Loucy (cell line): Measurements from ENCODE around the gene FURIN.

Experiments
- H2AFZ ChIP-seq: fragments of 200-600 bp; sonication (generic); 2 replicates; pipeline ENCODE4 v1.6.0; 2016; ENCODE audit warnings: antibody characterized with exemption, mild to moderate bottlenecking, low read length, moderate library complexity
- H3F3A ChIP-seq: fragments of 200-600 bp; 2 replicates; pipeline ENCODE4 v1.6.0; 2016; ENCODE audit warnings: antibody characterized with exemption, low read depth, mild to moderate bottlenecking
- H3K27me3 ChIP-seq: fragments of 200-600 bp; sonication (generic); 2 replicates; pipeline ENCODE4 v1.6.1; 2014; ENCODE audit warnings: low read length, mild to moderate bottlenecking; ENCODE audit not compliant: insufficient read depth, poor library complexity, severe bottlenecking
- H3K36me3 ChIP-seq: fragments of 200-600 bp; sonication (generic); 2 replicates; pipeline ENCODE4 v1.6.1; 2016; ENCODE audit warnings: low read length; ENCODE audit not compliant: insufficient read depth
- H3K4me1 ChIP-seq: fragments of 200-600 bp; sonication (generic); 2 replicates; pipeline ENCODE4 v1.5.1; 2014; ENCODE audit warnings: low read length, mild to moderate bottlenecking; ENCODE audit not compliant: insufficient read depth, poor library complexity, severe bottlenecking
- H3K4me2 ChIP-seq: fragments of 200-600 bp; sonication (generic); 2 replicates; pipeline ENCODE4 v1.6.0; 2014; ENCODE audit warnings: antibody characterized with exemption, low read length, low read depth, mild to moderate bottlenecking; ENCODE audit not compliant: poor library complexity, severe bottlenecking
- H3K4me3 ChIP-seq: fragments of 200-600 bp; sonication (generic); 2 replicates; pipeline ENCODE4 v1.5.1; 2014; ENCODE audit warnings: low read length, mild to moderate bottlenecking, mixed read lengths; ENCODE audit not compliant: poor library complexity, severe bottlenecking
- H3K79me2 ChIP-seq: fragments of 200-600 bp; sonication (generic); 2 replicates; pipeline ENCODE4 v1.6.1; 2014; ENCODE audit warnings: low read length; ENCODE audit not compliant: insufficient read depth
- H3K9ac ChIP-seq: fragments of 200-600 bp; sonication (generic); 2 replicates; pipeline ENCODE4 v1.6.0; 2014; ENCODE audit warnings: mild to moderate bottlenecking, low read depth, low read length, moderate library complexity; ENCODE audit not compliant: poor library complexity, severe bottlenecking
- H3K9me2 ChIP-seq: fragments of 200-600 bp; sonication (generic); replicated peaks from 2 replicates; pipeline ENCODE4 v1.6.1; 2016; ENCODE audit warnings: low read depth, low read length, mixed read lengths
- H3K9me3 ChIP-seq: fragments of 200-600 bp; sonication (generic); 2 replicates; pipeline ENCODE4 v1.6.1; 2014; ENCODE audit warnings: mild to moderate bottlenecking, antibody characterized with exemption, low read length, low read depth; ENCODE audit not compliant: insufficient read depth
- H4K20me1 ChIP-seq: fragments of 200-600 bp; sonication (generic); 2 replicates; pipeline ENCODE4 v1.6.0; 2014; ENCODE audit warnings: antibody characterized with exemption, low read length, mild to moderate bottlenecking; ENCODE audit not compliant: insufficient read depth, poor library complexity, severe bottlenecking
- CTCF ChIP-seq: fragments of 200-600 bp; sonication (generic); conservative IDR thresholded peaks from 2 replicates; pipeline ENCODE4 v1.5.1; 2014; ENCODE audit warnings: mild to moderate bottlenecking, antibody characterized with exemption, low read length
- EZH2phosphoT487 ChIP-seq: fragments of 200-600 bp; IDR thresholded peaks from 2 replicates; pipeline ENCODE4 v1.6.1; 2018; ENCODE audit warnings: antibody characterized with exemption, mild to moderate bottlenecking, moderate library complexity, borderline replicate concordance

The FURIN gene

GRCh38 chr15:90916461-90916860 is 48.1 kb downstream of the FURIN start:
- peaks cover 18% of the 10 kb centered on the region; the same call in 1 of the 2 replicates for H3K36me3 ChIP-seq
- TF ChIP-seq CTCF: no peak
- TF ChIP-seq EZH2phosphoT487: no peak

GRCh38 chr15:90917569-90917968 is 49.2 kb downstream of the FURIN start:
- Histone ChIP-seq H3K79me2 (no peaks in the 10 kb centered on the region), H3K9me3 (no peaks in the 10 kb centered on the region), H2AFZ (no peak overlapping the region), H4K20me1 (no peaks in the 10 kb centered on the region), H3K9me2 (no peaks in the 10 kb centered on the region), H3F3A (no peaks in the 10 kb centered on the region), H3K4me2 (no peak overlapping the region), H3K36me3 (peaks cover 17% of the 10 kb centered on the region; the same call in 1 of the 2 replicates), H3K4me1 (no peaks in the 10 kb centered on the region), H3K27me3 (no peaks in the 10 kb centered on the region), H3K4me3 (no peak overlapping the region), H3K9ac (no peak overlapping the region)
- TF ChIP-seq CTCF (no peak), EZH2phosphoT487 (no peak)

More at GRCh38 chr15:90916461-90916860, 48.1 kb downstream of the FURIN start:
- H3K4me1 ChIP-seq: no peaks in the 10 kb centered on the region
- no peak overlapping the region for H3K4me2 ChIP-seq
- H3F3A ChIP-seq: no peaks in the 10 kb centered on the region
- H3K4me3 ChIP-seq: no peak overlapping the region
- H3K9me2 ChIP-seq: no peaks in the 10 kb centered on the region
- H2AFZ ChIP-seq: no peak overlapping the region
- H3K9me3 ChIP-seq: no peaks in the 10 kb centered on the region
- H4K20me1 ChIP-seq: no peaks in the 10 kb centered on the region
- no peaks in the 10 kb centered on the region for H3K79me2 ChIP-seq
- no peaks in the 10 kb centered on the region for H3K27me3 ChIP-seq
- H3K9ac ChIP-seq: no peak overlapping the region

- no peak overlapping the region for H3K9ac ChIP-seq
- no peaks in the 10 kb centered on the region for H3K79me2 ChIP-seq
- H3K36me3 ChIP-seq: peaks cover 12% of the 10 kb centered on the region; the same call in 1 of the 2 replicates
- no peak overlapping the region for H3K4me3 ChIP-seq
- H3K9me2 ChIP-seq: no peaks in the 10 kb centered on the region
- no peaks in the 10 kb centered on the region for H3K4me1 ChIP-seq
- no peak overlapping the region for H3K4me2 ChIP-seq
- H4K20me1 ChIP-seq: no peaks in the 10 kb centered on the region
- H3K9me3 ChIP-seq: no peaks in the 10 kb centered on the region
- H3F3A ChIP-seq: no peaks in the 10 kb centered on the region
- no peaks in the 10 kb centered on the region for H3K27me3 ChIP-seq
- TF ChIP-seq EZH2phosphoT487 (no peak), CTCF (no peak)
- H2AFZ ChIP-seq: no peak overlapping the region
These were observed 49.8 kb downstream of the FURIN start for GRCh38 chr15:90918034-90918788.
